IPS-18c (cell line): ENCODE data around the gene PKD1L1.
"Not testable (repeated sequence)": the region's sequence is repeated elsewhere in the genome, so short reads cannot be mapped to it uniquely, and the experiment has no call there.

ENCODE experiments used
- H3K4me3 ChIP-seq: 2 replicates; pipeline ENCODE4 v1.7.0; 2013; ENCODE audit warnings: low read depth, mild to moderate bottlenecking, low read length, moderate library complexity; ENCODE audit not compliant: insufficient read depth
- H3K9me3 ChIP-seq: one replicate; pipeline ENCODE4 v1.6.1; 2013; ENCODE audit warnings: mild to moderate bottlenecking, low read length, moderate library complexity; ENCODE audit not compliant: control insufficient read depth, insufficient read depth

The PKD1L1 gene

DNA sequence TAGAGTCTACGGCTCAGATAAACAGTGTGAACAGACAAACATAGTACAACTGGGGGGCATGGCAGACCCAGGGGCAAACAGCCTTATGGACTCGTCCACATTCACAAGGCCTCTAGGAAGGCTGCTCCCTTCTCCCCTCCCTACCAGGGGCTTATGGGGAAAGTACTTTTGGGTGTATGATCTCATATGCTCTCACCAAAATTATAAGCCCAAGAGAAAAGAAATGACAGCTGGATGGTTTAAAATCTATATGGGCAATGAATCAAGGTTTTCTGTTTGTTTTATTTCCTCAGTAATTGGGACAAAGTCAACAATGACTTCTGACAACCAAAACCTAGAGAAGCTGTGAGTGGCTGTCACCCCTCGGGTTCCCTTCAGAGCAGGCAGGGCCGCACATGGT, 144.4 kb downstream of the PKD1L1 start:
- Histone ChIP-seq H3K4me3 (no peak overlapping the region), H3K9me3 (no peaks in the 10 kb centered on the region)

DNA sequence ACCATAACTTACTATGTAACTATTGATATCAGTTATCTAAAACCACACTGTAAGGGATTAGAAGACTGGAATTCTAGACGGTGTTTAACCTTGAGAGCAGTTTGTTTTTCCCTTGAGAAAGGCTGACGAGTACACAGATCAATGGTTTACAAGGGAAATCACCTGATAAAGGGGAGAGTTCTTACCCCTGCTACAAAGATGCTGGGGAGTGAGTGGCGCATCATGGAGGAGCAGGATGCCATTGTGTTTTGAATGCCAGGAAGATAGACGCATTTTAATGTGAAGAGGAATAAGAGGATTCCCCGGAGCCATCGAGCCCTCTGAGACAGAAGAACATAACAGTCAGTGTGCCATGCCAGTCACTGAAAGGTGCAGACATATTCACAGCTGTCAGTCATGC, 145.2 kb downstream of the PKD1L1 start:
- Histone ChIP-seq H3K4me3 (no peak overlapping the region), H3K9me3 (no peaks in the 10 kb centered on the region)

DNA sequence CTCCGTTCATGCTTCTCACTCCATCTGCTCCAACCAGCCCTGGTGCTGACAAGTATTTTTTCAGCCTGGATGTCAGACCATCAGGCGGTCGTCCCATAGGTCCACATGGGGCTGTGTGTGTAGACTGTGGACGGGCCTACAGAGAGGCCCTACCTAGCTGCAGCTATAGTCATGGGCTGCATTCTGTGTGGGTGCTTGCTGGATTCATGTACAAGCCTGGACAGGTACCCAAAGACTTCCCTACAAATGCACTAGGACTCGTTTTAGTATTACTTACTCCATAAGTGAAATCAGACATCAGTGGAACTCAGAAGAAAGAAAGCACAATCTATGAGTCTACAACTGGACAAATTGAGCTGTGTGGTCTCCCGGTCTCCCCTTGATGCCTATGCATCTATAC, 146.8 kb downstream of the PKD1L1 start:
- H3K9me3 ChIP-seq: no peaks in the 10 kb centered on the region
- H3K4me3 ChIP-seq: no peak overlapping the region

DNA sequence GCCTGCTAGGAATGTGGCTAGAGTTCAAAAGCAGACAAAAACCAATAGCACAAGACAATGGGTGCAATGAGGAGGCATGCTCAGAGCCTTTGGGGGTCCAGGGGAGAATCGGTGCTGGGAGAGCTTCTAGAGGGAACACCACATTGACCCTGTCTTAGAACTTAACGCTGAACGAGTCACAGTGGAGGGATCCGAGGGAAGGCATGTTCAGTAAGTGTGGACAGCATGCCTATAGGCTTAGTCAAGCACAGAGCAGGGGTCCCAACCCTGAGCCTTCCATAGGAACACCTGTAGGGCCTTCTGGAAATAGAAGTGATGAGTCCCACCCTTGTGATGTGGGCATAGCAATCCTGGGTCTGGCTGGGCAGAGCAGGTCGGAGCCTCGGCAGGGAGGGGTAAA, 148.7 kb downstream of the PKD1L1 start:
- Histone ChIP-seq H3K4me3 (no peak overlapping the region), H3K9me3 (no peaks in the 10 kb centered on the region)

DNA sequence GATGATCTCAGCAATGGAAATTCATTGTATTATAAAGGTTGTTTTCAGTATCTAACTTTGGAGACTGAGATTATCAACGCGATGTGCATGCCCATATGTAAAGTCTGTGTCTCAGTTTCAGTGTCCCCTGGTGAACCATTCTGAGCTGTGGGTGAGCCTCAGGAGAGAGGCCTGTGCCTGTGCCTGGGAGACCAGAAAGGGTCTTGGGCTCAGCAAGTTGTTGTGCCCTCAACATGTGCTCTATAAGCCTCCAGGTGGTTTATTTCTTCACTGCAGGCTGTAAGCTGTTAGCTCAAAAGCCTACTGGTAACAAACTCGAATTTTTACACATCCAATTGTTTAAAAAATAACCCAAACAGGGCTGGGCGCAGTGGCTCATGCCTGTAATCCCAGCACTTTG, 151.9 kb downstream of the PKD1L1 start:
- H3K9me3 ChIP-seq: no peaks in the 10 kb centered on the region
- no peak overlapping the region for H3K4me3 ChIP-seq

DNA sequence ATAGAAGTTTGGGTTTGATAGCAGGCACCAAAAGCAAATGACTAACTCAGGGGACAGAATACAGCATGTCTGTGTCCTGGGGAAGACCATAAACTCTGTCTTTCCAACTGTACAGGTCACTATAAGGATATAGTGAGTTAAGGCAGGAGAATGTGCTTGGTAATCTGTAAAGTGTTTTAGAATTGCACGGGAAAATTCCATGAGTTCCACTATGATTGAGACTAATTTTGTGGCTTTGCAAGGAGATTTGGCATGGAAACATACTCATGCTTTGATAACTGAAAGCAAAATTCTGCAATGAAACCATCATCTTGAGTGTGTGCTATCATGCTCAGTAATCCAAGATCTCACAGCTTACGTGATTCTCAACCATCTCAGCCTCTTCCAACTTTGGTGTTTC, 152.6 kb downstream of the PKD1L1 start:
- Histone ChIP-seq H3K4me3 (no peak overlapping the region), H3K9me3 (no peaks in the 10 kb centered on the region)

DNA sequence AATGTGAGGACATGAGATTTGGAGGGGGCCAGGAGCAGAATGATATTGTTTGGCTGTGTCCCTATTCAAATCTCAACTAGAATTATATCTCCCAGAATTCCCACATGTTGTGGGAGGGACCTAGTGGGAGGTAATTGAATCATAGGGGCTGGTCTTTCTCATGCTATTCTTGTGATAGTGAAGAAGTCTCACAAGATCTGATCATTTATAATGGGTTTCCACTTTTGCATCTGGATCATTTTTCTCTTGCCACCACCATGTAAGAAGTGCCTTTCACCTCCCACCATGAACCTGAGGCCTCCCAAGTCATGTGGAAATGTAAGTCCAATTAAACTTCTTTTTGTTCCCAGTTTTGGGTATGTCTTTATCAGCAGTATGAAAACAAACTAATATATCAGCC, 153.1 kb downstream of the PKD1L1 start:
- H3K4me3 ChIP-seq, H3K9me3 ChIP-seq: not testable (repeated sequence)

DNA sequence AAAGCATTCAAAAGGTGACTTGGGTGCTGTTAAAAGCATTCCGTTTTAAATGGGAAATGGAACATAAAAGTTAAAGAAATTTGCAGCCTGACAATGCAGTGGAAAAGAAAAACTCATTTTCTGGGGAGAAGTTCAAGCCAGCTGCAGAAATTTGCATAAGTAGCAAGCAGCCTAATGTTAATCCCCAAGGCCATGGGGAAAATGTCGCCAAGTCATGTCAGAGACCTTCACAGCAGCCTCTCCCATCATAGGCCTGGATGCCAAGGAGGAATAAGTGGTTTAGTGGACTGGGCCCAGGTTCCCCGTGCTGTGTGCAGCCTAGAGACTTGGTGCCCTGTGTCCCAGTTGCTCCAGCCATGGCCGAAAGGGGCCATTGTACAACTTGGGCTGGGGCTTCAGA, 154.2 kb downstream of the PKD1L1 start:
- no peaks in the 10 kb centered on the region for H3K9me3 ChIP-seq
- no peak overlapping the region for H3K4me3 ChIP-seq

DNA sequence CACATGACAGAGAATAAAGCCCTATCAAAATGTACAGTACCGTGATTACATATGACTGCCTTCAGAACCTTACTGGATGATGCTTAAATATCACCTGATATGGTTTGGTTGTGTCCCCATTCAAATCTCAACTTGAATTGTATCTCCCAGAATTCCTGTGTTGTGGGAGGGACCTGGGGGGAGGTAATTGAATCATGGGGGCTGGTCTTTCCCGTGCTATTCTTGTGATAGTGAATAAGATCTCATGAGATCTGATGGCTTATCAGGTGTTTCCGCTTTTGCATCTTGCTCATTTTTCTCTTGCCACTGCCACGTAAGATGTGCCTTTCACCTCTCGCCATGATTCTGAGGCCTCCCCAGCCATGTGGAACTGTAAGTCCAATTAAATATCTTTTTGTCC, 155.1 kb downstream of the PKD1L1 start:
- H3K4me3 ChIP-seq, H3K9me3 ChIP-seq: not testable (repeated sequence)

DNA sequence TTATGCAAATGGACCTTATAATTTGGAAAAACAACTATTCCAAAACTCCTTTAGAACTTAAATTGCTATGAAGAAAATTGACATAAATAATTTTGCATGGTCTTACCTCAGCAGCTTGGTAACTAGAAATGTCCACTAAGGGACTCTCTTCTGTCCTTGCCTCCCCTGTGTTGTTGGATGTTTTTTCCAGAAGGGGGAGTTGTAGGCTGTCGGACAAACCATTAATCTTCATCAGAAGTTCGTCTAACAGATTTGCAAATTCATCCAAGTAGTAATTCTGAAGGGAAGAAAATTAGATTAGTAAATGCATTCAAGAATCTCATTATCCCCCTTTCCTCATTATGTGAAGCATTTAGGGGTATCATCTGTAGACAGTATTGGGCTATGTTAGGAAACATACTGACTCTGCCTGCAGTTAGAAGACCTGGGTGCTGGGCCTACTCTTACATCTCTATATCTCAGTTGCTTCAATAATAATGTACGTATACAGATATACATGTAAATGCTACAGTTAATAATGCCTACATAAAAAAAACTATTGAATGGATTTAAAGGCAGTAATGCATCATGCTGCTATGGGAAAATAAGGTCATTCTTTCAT, 155.6 kb downstream of the PKD1L1 start:
- Histone ChIP-seq H3K9me3 (no peaks in the 10 kb centered on the region), H3K4me3 (no peak overlapping the region)

DNA sequence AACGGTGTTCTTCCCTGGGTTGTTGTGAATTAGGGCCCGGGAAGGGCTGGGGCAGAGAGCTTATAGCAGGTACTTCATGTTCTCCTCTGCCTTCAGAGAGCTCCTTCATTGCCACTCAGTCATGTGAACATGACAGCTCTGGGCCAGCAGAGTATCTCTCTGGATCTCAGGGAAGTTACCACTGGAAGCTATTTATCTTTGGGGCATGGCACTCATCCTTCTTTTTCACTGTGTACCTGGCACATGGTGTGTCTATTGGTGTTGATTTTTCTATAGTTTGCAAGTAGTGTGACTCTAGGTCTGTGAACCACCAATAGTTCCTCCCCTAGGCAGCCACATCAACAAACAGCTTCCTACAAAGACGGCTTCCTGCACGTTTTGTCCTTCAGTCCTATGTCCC, 156.6 kb downstream of the PKD1L1 start:
- no peak overlapping the region for H3K4me3 ChIP-seq

DNA sequence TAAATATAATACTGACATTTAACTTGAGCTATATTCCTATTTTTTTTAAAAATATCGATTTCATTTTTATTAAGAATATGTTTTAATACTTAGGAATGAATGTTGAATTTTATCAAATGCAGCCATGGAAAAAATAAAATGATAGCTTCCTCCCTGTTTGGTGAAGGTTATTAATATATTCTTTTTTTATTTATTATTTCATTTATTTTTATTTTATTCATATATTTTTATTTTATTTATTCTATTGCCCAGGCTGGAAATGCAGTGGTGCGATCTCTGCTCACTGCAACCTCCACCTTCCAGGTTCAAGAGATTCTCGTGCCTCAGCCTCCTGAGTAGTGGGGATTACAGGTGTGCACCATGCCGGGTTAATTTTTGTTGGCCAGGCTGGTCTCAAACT, 160.2 kb downstream of the PKD1L1 start:
- no peaks in the 10 kb centered on the region for H3K9me3 ChIP-seq
- H3K4me3 ChIP-seq: no peak overlapping the region

More for the DNA sequence above, 156.6 kb downstream of the PKD1L1 start:
- no peaks in the 10 kb centered on the region for H3K9me3 ChIP-seq

DNA sequence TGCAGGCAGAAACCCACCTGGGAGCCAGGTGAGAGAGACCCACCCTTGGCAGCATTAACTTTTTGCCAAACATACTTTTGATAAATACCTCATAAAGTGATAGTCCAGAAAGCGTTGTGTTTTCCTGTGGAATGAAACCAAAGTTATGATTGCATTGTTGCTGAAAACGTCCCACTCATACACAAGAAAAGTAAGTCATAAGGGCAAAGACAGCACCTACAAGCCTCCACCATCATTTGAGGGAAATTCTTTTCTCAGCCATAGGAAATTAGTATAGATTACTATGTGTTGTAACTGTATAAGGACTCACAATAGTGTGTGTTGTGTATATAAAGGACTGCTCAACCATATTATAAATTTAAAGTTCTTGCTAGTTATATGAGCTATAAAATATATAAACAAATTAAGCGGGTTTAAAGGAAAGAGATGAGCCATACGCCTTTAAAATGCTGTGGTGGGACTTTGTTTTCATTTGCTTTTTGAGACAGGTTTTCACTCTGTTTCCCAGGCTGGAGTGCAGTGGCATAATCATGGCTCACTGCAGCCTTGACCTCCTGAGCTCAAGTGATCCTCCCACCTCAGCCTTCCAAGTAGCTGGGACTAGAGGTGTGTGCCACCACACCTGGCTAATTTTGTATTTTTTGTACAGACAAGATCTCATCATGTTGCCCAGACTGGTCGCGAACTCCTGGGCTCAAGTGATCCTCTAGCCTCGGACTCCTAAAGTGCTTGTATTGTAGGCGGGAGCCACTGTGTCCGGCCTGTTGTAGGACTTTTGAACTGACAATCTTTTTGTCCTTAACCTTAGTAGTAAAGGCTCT, 160.8 kb downstream of the PKD1L1 start:
- no peaks in the 10 kb centered on the region for H3K9me3 ChIP-seq
- H3K4me3 ChIP-seq: no peak overlapping the region

DNA sequence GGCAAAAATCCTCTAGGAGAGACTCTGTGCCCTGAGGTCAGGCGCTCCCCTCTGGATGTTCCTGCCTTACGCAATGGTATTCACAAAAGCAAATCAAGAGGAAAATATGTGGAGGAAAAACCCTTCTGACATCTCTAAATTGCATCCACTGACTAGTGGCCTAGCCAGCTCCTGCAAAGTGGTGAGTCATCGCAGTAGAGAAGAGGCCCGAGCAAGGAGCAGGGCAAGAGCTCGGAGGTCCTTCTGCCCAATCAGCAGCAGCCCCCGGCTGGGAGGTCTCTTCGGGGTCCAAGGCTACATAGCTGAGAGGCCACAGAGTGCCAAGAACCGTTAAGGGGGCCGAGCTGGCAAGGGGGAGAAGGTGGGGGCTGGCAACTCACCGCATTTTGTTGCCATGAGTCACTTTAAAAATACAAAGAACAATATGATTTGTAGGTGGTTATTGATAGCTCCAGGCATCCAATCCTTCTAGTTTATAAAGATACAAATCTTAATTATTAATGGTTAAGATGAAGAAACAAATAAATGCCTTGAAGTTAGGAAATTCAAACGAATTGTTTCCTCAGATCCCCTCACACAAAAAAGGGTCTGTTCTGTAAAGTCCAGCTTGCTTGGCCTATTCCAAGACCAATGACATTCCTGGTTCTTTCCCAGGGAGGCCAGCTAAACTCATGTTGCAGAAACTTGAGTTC, 161.6 kb downstream of the PKD1L1 start:
- no peak overlapping the region for H3K4me3 ChIP-seq
- H3K9me3 ChIP-seq: no peaks in the 10 kb centered on the region

DNA sequence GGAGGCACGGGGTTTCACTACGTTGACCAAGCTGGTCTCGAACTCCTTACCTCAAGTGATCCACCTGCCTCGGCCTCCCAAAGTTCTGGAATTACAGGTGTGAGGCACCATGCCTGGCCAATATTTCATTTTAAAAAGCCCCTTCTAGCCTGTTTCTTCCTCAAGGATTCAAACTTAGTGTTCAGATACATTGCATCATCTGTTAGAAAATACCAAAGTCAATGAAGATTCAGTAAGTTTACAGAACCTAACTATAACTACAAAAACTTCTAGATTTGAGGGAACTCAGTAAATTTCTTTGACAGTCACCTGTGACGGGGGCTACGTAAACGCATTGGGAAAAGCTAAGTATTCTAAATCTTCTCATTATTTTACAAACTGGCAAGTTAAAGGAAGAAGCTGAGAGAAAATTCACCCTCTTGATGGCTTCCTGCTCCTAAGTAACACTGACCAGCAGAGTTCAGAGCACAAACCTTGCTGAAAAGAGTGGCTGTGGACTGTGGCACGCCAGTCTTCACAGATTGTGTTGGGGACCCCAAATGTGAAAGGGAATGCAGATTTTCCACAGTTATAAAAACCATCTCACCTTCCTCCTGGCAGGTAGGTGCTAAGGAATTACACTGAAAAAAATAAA, 162.2 kb downstream of the PKD1L1 start:
- Histone ChIP-seq H3K9me3 (no peaks in the 10 kb centered on the region), H3K4me3 (no peak overlapping the region)

DNA sequence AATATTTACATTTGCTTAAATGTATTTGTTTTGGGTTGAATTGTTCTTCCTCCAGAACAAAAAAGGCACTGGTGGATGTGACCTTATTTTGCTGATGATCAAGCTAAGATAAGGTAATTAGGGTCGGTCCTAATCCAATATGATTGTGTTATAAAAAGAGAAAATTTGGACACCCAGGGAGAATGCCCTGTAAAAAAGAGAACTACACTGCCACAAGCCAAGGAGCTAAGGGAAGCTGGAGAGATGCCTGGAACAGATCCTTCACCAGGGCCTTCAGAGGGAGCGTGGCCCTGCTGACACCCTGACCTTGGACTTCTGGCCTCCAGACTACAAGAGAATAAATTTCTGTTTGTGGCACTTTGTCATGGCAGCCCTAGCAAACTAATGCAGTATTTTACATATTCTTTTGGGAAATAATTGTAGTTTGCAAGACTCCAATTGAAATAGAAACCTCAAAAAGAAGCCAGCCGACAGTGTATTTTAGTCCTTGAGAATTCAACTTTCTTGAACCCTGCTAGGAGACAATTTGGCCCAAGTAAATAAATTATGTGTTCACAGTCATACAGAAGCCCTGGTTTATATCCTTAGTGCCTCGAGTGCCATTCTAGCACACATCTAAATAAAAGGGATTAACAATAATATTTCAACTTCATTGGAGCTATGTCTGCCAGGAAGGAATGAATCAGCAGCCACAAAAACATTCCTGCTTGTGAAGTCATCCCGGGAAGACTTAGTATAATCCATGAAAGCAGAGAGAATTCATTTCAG, 164.6 kb downstream of the PKD1L1 start:
- H3K9me3 ChIP-seq: no peaks in the 10 kb centered on the region
- no peak overlapping the region for H3K4me3 ChIP-seq

DNA sequence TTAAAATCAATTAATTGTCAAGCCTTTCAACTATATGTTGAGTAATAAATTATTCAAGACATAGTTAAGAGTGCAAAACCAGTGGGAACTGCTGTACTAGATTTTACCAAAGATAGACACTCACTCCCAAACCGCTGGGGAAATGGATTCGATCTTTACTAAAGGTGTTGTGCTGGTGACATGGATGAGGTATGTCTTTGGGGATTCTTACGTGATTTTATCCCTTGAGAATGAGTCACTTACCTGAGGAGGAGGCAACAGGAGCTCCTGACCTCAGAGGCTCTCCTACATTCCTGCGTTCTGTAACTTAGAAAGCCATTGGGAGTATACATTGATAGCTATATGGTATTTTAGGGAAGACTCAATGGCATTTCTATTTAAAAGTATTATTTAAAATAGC, 165.5 kb downstream of the PKD1L1 start:
- no peaks in the 10 kb centered on the region for H3K9me3 ChIP-seq
- no peak overlapping the region for H3K4me3 ChIP-seq
